ENCODE results near the gene ARVCF. TPM values are rescaled to one million over a fixed set of nuclear protein-coding genes. Genes with fewer than 3 reads are reported as not detected.

Gene ARVCF
- total and polyA plus RNA-seq, 9 of the 15 experiments (the other 6 are each of a cell fraction or from before 2014, with no cell fraction given) = 0.03 to 97.4 (median 15.6) TPM

- TF ChIP-seq ZBTB2 (IDR thresholded peaks at IDR 0.05) (no peak), ZNF609 (CRISPR knock-in tag; IDR thresholded peaks at IDR 0.05; ENCODE audit: borderline replicate concordance) (no peak), NFE2 (IDR thresholded peaks at IDR 0.05; ENCODE audit: low read depth) (no peak), CEBPB (tag; IDR thresholded peaks at IDR 0.05) (no peak), RREB1 (CRISPR knock-in tag; IDR thresholded peaks at IDR 0.05) (no peak; the same call in 1 of the 2 replicates)
- TF ChIP-seq, protein P1, sequence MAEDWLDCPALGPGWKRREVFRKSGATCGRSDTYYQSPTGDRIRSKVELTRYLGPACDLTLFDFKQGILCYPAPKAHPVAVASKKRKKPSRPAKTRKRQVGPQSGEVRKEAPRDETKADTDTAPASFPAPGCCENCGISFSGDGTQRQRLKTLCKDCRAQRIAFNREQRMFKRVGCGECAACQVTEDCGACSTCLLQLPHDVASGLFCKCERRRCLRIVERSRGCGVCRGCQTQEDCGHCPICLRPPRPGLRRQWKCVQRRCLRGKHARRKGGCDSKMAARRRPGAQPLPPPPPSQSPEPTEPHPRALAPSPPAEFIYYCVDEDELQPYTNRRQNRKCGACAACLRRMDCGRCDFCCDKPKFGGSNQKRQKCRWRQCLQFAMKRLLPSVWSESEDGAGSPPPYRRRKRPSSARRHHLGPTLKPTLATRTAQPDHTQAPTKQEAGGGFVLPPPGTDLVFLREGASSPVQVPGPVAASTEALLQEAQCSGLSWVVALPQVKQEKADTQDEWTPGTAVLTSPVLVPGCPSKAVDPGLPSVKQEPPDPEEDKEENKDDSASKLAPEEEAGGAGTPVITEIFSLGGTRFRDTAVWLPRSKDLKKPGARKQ (CRISPR knock-in tag; IDR thresholded peaks at IDR 0.05) = no peak
Measured at GRCh38 chr22:19986410-19987341, 29.9 kb downstream of the ARVCF start (continued).

Measured in K562 (cell line).